Suprapubic skin (tissue), 3 donors: ENCODE data around the gene F8.

ENCODE experiments used
- CTCF ChIP-seq, 2 donors: fragments of 200-600 bp in 1 of 2; fragments of 450-650 bp in 1 of 2; sonication (generic) in 1 of 2; IDR thresholded peaks; one replicate each; pipeline ENCODE4 v1.5.1; 2016 to 2019; ENCODE audit warnings: antibody characterized with exemption in 2 of 2, mild to moderate bottlenecking in 1 of 2, moderate library complexity in 1 of 2
- EP300 ChIP-seq: sonication (generic); formaldehyde crosslinking; IDR thresholded peaks from one replicate; pipeline ENCODE4 v1.6.1; 2017; ENCODE audit warnings: antibody characterized with exemption
- POLR2A ChIP-seq, 2 donors: fragments of 450-650 bp; IDR thresholded peaks; one replicate each; pipeline ENCODE4 v1.6.1; 2017; ENCODE audit warnings: antibody characterized with exemption in 2 of 2, mild to moderate bottlenecking in 2 of 2, moderate library complexity in 2 of 2

- TF ChIP-seq CTCF (IDR thresholded peaks at IDR 0.05) (no peak), POLR2A (IDR thresholded peaks at IDR 0.05) (no peak), EP300 (no peak)
Measured at GRCh38 chrX:154812341-154813101, 210.0 kb downstream of the F8 start.
